CD1c-positive myeloid dendritic cell (primary cell): ENCODE results near the gene UXS1.

Experiments
- DNase-seq: peaks from one replicate; pipeline ENCODE4 v3.0.0-alpha.2; 2016; ENCODE audit errors: extremely low spot score

Gene UXS1

GRCh38 chr2:106189325-106189724 lies 4.8 kb downstream of the UXS1 start:
- DNase-seq, result peak; percentile 70

- peak; percentile 41 for DNase-seq
Observed at GRCh38 chr2:106187273-106187891, 6.7 kb downstream of the UXS1 start.

GRCh38 chr2:106185475-106186184 lies 8.5 kb downstream of the UXS1 start:
- no peak for DNase-seq

- no peak for DNase-seq
Observed at GRCh38 chr2:106184857-106185256, 9.2 kb downstream of the UXS1 start.

- DNase-seq, result peak; percentile 36
Observed at GRCh38 chr2:106184394-106184793, 9.7 kb downstream of the UXS1 start.

- DNase-seq, result no peak
Observed at GRCh38 chr2:106183101-106183696, 10.9 kb downstream of the UXS1 start.

- no peak for DNase-seq
Observed at GRCh38 chr2:106181064-106181463, 13.0 kb downstream of the UXS1 start.

- DNase-seq, result no peak
Observed at GRCh38 chr2:106180602-106181001, 13.5 kb downstream of the UXS1 start.

GRCh38 chr2:106178716-106179115 lies 15.4 kb downstream of the UXS1 start:
- DNase-seq, result no peak

- DNase-seq, result no peak
Observed at GRCh38 chr2:106177581-106177980, 16.5 kb downstream of the UXS1 start.

GRCh38 chr2:106176446-106177099 lies 17.5 kb downstream of the UXS1 start:
- no peak for DNase-seq

- no peak for DNase-seq
Observed at GRCh38 chr2:106175086-106175850, 18.8 kb downstream of the UXS1 start.

GRCh38 chr2:106174056-106174455 lies 20.0 kb downstream of the UXS1 start:
- DNase-seq, result no peak

GRCh38 chr2:106172649-106173048 lies 21.5 kb downstream of the UXS1 start:
- DNase-seq, result no peak

- DNase-seq, result no peak
Observed at GRCh38 chr2:106168657-106169056, 25.4 kb downstream of the UXS1 start.

GRCh38 chr2:106167067-106167466 lies 27.0 kb downstream of the UXS1 start:
- no peak for DNase-seq

GRCh38 chr2:106165561-106165960 lies 28.5 kb downstream of the UXS1 start:
- no peak for DNase-seq

GRCh38 chr2:106165029-106165428 lies 29.1 kb downstream of the UXS1 start:
- DNase-seq, result no peak

- no peak for DNase-seq
Observed at GRCh38 chr2:106163948-106164545, 30.1 kb downstream of the UXS1 start.

GRCh38 chr2:106161938-106162820 lies 31.9 kb downstream of the UXS1 start:
- no peak for DNase-seq

GRCh38 chr2:106161341-106161740 lies 32.8 kb downstream of the UXS1 start:
- DNase-seq, result no peak
